HEK293 (cell line): ENCODE results near the gene CCT3.
A peak's percentile ranks its signal among the peaks of the same experiment; 100 is the strongest.

Source experiments
- CTCF ChIP-seq: fragments of 450-650 bp; formaldehyde crosslinking; IDR thresholded peaks from 2 replicates; pipeline ENCODE4 v1.5.1; 2016; ENCODE audit warnings: missing biosample characterization, missing genetic modification characterization
- EGR2 ChIP-seq: fragments of 450-650 bp; formaldehyde crosslinking; IDR thresholded peaks from 2 replicates; pipeline ENCODE4 v1.5.1; 2016; ENCODE audit warnings: low read depth, missing biosample characterization, missing genetic modification characterization
- HOXC10 ChIP-seq: sonication (generic); formaldehyde crosslinking; IDR thresholded peaks from 2 replicates; pipeline ENCODE4 v1.8.1; 2023; ENCODE audit warnings: mild to moderate bottlenecking, missing genetic modification reagents
- MYNN ChIP-seq: fragments of 450-650 bp; formaldehyde crosslinking; IDR thresholded peaks from 2 replicates; pipeline ENCODE4 v1.5.1; 2016; ENCODE audit warnings: missing biosample characterization, missing genetic modification characterization, borderline replicate concordance
- YY1 ChIP-seq: fragments of 450-650 bp; formaldehyde crosslinking; IDR thresholded peaks from 2 replicates; pipeline ENCODE4 v1.5.1; 2018; ENCODE audit warnings: missing biosample characterization, missing genetic modification characterization
- ZNF19 ChIP-seq: fragments of 450-650 bp; formaldehyde crosslinking; IDR thresholded peaks from 2 replicates; pipeline ENCODE4; 2016; ENCODE audit warnings: missing biosample characterization, missing genetic modification characterization, low read depth
- ZNF274 ChIP-seq, 2 experiments: fragments of 200-500 bp in 1 of 2; fragments of 450-650 bp in 1 of 2; sonication (Bioruptor generic) in 1 of 2; formaldehyde crosslinking in 1 of 2; IDR thresholded peaks; 2 replicates each; pipeline versions ENCODE4 v1.5.1 to v1.6.1; 2014 to 2016; ENCODE audit warnings: borderline replicate concordance in 1 of 2, inconsistent platforms in 1 of 2, low read length in 1 of 2, missing biosample characterization in 1 of 2, missing genetic modification characterization in 1 of 2
- ZNF501 ChIP-seq: fragments of 450-650 bp; formaldehyde crosslinking; IDR thresholded peaks from 2 replicates; pipeline ENCODE4 v1.5.1; 2016; ENCODE audit warnings: missing biosample characterization, missing genetic modification characterization
- TF ChIP-seq, protein P1 (sequence below): fragments of 450-650 bp; formaldehyde crosslinking; IDR thresholded peaks from 2 replicates; pipeline ENCODE4 v1.5.1; 2016; ENCODE audit warnings: missing biosample characterization, missing genetic modification characterization

GRCh38 chr1:156356875-156357534 is 18.9 kb upstream of the CCT3 start:
- TF ChIP-seq CTCF (tag by site-specific recombination) (peak; percentile 98), YY1 (tag by site-specific recombination) (no peak), MYNN (tag by site-specific recombination) (no peak), EGR2 (0 out of 2 replicates have a peak, but pooled peaks have one; percentile 13), ZNF274 (IDR thresholded peaks at IDR 0.05; ENCODE audit: low read length) (no peak), ZNF274 (tag by site-specific recombination; IDR thresholded peaks at IDR 0.05; ENCODE audit: borderline replicate concordance) (no peak), ZNF501 (tag by site-specific recombination) (0 out of 2 replicates have a peak, but pooled peaks have one; percentile 26), ZNF19 (tag by site-specific recombination) (no peak), HOXC10 (CRISPR knock-in tag) (no peak)
- TF ChIP-seq, protein P1, sequence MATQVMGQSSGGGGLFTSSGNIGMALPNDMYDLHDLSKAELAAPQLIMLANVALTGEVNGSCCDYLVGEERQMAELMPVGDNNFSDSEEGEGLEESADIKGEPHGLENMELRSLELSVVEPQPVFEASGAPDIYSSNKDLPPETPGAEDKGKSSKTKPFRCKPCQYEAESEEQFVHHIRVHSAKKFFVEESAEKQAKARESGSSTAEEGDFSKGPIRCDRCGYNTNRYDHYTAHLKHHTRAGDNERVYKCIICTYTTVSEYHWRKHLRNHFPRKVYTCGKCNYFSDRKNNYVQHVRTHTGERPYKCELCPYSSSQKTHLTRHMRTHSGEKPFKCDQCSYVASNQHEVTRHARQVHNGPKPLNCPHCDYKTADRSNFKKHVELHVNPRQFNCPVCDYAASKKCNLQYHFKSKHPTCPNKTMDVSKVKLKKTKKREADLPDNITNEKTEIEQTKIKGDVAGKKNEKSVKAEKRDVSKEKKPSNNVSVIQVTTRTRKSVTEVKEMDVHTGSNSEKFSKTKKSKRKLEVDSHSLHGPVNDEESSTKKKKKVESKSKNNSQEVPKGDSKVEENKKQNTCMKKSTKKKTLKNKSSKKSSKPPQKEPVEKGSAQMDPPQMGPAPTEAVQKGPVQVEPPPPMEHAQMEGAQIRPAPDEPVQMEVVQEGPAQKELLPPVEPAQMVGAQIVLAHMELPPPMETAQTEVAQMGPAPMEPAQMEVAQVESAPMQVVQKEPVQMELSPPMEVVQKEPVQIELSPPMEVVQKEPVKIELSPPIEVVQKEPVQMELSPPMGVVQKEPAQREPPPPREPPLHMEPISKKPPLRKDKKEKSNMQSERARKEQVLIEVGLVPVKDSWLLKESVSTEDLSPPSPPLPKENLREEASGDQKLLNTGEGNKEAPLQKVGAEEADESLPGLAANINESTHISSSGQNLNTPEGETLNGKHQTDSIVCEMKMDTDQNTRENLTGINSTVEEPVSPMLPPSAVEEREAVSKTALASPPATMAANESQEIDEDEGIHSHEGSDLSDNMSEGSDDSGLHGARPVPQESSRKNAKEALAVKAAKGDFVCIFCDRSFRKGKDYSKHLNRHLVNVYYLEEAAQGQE (tag by site-specific recombination): no peak
